AG08396 (cell line): ENCODE data around the gene KCNQ1.

ENCODE experiments used
- DNase-seq: peaks from one replicate; pipeline ENCODE4 v3.0.0; 2012; ENCODE audit warnings: low spot score, mixed read lengths

KCNQ1 gene

DNA sequence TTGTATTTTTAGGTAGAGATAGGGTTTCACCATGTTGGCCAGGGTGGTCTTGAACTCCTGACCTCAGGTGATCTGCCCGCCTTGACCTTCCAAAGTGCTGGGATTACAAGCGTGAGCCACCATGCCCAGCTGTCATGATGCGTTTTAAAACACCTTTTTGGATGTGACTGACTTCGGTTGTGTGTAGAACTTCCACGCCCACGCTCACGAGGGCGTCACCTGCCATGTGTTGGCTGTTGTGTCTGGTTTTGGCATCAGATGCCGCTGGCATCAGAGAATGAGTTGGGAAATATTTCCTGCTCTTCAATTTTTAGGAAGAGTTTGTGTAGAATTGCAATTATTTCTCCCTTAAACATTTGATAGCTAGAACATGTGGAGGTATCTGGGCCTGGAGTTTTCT, 109.1 kb downstream of the KCNQ1 start:
- no peak for DNase-seq

DNA sequence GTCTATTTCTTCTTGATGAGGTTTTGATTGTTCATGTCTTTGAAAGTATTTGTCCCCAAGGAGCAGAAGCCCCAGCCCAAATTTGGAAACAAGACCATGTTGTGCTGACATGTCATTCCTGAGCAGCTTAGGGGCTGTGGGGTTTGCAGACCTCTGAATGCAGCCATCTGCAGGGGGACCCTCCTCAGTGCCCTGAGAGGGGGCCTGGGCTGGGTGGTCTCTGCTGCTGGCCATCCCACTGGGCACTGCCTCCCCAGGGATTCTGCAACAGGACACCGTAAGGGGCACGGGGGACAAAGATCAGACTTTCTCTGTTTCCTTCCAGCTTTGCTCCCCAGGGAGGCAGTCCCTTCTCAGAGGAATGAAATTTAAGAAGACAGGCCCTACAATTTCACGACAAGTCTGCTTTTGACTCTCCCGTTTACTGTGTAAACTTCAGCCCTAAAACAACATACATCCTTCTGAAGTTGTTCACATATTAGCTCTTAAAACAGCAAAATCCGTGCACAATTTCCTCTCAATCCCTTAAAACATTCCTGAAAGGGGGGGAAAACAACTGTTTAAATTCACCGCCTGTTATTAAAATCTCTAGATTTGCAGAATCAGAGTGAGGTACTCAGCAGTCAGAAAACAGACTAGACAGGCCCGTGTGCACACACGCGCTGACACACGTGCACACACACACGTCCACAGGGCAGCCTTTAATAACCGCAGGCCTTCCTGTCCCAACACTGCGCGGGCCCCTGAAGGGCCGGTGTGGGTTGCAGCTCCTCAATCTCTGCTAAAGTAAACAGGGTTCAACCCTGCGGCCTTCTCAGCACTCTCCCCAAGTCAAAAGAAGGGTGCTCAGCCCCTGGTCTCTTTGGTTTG, 109.8 kb downstream of the KCNQ1 start:
- DNase-seq = no peak

DNA sequence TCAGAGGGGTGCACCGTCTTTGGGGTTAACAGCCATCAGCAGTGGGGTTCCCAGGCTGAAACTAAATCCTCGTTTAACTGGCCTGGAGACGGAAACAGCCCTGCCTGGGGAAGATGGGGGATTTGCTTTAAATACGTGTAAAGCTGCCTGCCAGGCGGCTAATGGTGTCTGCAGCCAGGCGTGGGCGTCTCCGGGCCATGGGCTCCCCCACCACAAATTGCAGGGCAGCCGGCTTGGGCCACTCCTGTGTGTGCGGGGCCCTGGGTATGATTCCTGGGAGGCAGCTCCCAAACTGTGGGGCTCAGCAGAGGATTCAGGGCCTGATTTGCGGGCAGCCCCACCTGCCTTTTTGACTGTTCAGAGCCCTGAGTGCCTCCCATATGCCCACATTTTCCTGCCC, 110.5 kb downstream of the KCNQ1 start:
- DNase-seq = no peak

DNA sequence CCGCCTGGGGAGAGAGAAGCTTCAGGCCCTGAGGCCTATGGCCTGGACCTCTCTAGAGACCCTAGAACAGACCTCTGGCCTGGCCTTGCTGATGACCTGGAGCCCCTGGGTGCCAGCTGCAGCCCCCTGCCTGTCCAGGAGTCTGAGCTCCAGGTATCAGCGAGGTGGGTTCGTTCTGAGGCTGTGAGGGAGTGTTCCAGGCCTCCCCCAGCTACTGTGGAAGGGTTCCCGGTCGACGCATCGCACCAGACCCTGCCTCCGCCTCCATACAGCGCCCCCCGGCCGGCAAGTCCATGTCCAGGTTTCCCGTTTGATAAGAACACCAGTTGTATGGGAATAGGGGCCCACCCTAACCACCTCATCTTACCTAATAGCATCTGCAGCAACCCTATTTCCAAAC, 111.1 kb downstream of the KCNQ1 start:
- no peak for DNase-seq

DNA sequence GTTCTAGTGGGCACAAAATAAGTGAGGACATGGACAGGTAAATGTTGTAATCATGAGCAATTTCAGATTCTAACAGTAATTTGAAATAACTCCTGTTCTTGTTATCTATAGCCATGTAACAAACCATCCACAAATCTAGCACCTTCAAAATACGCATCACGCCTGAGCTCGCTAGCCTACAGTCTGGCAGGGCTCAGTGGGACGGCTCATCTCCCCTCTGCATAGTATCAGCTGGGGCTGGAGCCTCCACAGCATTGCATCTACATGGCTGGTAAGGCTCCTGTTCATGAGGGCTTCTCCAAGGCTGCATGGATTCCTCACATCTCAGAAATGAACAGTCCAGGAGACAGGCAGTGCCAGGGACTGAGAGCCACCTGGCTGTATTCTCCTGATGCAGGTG, 112.6 kb downstream of the KCNQ1 start:
- DNase-seq = no peak

DNA sequence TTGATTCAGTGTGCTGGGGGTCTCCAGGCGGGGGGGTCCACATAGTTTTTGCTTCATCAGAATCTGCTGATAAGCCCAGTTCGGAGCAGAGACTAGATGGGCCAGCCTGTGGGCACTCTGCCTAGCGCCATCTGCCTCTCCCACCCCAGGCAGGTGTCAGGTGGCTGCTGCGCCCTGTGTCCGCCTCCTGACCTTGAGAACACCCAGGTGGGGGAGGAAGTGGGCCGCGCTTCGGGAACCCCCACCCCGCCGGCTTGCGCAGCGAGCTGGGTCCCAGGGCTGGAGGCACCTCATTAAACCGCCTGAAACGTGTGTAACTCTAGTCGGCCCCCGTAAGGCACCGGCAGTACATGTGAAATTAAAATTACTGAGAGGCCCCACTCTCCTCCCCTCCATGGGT, 113.6 kb downstream of the KCNQ1 start:
- DNase-seq = no peak

DNA sequence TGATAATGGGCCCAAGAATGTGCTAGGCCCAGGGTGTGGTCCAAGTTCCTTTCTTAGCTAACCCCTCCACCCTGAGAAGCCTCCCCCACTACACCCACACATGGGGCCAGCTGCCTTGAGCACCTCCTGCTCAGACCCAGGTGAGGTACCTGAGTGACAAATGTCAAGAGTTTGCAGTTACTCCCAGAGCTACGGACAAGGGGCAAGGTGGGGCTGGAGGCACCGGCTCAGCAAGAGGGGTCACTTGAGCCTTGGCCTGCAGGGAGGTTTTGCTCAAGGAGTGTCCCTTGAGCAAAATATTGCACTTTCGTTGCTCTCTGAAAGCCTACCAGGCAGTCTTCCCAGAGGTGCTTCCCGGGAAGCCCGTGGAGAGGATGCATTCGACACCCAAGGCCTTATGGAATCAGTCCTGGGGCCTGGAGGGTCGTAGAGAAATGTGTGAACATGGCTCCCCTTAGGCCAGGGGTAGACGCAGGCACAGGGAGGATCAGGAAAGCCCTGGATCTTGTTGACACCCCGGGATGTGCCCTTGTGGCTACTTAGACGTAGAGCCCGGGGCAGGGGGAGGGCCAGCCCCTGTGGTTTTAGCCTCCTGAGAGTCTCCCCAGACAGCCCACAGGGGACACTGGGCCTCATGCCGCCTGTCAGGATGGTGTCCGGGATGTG, 114.2 kb downstream of the KCNQ1 start:
- no peak for DNase-seq

DNA sequence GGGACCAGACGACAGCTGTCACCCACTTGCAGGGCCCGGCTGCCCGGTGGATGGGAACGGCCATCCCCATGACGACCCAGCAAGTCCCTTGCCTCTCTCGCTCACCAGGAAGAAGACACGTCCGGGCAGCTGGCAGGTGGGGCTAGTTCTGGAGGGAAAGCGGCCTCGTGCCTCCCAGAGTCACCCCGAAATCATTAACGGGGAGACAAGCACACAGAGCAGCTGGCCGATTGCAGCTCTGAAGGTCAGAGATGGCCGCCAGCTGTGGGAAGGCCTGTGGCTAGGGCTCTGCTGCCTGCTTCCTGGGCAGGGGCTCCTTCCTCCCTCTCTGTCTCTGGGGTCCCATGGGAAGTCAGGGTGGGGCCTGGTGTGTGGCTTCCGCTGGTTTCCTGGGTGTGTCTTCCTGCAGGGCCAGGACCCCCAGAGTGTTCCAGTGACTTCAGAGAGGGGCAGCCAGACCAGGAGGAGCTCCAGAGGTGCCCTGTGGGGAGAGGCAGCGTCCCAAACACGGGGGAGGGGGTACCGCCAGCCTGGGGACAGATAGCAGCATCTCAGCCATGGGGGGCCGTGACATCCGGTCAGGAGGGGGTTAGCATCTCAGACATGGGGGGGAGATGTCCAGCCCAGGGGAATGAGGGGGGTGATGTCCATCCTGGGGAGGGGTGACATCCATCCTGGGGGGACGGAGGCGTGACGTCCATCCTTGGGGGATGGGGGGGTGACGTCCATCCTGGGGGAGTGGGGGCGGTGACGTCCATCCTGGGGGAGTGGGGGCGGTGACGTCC, 114.9 kb downstream of the KCNQ1 start:
- no peak for DNase-seq

DNA sequence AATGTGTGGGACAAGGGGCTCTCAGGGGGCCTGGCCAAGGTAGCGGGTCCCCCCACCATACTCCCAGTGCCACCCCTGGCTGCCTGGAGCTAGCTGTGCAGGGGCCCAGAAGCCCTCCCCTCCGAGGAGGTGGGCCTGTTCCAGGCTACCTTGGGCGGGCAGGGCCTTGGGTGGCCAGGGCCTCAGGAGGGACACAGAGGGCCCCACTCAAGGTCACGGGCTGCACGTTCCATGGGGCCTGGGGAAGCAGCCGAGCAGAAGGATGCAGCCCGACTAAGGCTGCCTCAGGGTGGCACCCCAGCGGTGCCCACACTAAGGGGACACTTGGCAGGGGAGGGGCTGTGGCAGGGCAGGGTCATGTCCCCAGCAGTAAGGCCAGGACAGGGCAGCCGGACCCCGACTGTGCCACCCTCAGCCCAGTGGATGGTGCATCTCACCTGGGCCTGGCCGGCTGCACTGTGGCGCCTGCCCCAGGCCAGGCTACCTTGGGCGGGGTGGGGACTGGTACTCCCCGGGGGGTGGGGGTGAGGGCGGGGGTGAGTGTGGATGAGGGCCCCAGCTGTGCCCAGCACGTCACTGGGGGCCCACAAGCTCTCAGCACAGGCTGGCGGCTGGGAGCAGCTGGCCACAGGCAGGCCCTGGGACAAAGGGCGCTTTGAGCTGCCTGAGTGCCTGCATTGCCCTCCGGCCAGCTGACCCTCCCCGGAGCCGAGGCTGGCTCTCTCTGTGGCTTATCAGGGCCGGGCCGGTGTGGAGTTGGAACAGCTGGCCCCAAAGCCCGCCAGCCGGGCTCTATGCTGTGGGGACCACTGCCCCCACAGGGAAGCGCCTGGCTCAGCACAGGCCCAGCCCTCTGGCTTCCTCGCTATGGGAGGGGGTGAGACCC, 117.1 kb downstream of the KCNQ1 start:
- no peak for DNase-seq

DNA sequence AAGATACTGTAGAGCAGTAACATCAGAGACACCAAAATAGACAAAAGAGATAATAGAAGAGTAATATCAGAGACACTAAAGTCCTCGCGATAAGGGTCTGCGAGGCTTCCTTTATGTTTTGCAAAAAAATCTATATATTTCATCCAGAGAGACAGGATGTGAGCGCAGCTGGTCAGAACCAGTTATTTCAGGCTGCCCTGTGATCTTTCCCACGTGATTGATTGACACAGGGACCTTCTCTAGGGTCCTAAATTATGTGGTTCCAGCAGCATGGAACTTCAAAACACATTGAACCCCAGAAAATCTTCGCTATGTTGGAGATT, 118.0 kb downstream of the KCNQ1 start:
- no peak for DNase-seq

DNA sequence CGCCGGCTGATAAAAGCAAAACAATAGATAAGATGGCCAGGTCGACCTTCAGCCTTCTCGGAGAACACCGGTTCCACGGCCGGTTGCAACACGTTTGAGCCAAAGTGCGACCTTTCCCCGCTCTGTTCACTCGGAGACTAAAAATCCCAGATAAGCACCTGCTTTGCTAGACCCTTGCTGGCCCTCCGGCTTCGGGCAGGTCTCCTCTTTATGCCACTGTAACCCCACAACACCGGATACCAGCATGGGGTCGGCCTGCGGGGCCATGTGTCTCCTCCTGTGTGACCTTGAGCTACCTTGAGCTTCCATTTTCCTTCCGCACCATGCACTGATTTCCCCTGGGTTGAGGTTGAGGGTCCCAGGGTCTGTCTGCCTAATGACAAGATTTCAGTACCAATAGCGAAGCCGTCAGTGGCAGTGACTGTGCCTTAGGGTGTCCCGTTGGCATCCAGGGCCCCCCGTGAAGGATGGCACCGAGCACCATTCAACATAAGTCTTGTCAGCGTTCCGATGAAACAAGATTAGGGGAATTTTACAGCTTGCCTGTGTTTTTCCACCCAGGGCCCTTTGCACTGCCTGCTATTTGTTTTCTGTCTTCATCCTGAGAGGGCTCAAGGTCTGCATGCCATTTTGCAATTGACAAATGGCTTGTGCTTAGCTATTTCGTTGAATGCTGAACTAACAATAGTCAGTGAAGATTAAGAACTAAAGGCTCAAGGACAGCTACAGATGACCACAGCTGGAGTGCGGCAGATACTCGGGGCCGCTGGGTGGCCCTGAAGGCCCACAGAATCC, 118.6 kb downstream of the KCNQ1 start:
- no peak for DNase-seq

DNA sequence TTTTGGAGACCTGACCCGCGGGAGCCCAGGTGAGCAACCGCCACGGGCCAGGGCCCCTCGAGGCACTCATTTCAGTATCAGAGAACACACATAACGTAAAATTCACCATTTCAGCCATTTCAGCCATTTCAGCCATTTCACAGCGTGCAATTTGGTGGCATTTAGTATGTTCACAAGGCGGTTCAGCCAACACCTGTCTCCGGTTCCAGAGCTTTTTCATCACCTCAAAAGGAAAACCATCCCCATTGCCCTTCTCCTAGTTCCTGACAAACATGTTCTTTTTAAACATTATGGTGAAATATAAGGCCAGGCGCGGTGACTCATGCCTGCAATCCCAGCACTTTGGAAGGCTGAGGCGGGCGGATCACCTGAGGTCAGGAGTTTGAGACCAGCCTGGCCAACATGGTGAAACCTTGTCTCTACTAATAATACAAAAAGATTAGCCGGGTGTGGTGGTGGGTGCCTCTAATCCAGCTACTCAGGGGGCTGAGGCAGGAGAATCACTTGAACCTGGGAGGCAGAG, 119.3 kb downstream of the KCNQ1 start:
- no peak for DNase-seq

DNA sequence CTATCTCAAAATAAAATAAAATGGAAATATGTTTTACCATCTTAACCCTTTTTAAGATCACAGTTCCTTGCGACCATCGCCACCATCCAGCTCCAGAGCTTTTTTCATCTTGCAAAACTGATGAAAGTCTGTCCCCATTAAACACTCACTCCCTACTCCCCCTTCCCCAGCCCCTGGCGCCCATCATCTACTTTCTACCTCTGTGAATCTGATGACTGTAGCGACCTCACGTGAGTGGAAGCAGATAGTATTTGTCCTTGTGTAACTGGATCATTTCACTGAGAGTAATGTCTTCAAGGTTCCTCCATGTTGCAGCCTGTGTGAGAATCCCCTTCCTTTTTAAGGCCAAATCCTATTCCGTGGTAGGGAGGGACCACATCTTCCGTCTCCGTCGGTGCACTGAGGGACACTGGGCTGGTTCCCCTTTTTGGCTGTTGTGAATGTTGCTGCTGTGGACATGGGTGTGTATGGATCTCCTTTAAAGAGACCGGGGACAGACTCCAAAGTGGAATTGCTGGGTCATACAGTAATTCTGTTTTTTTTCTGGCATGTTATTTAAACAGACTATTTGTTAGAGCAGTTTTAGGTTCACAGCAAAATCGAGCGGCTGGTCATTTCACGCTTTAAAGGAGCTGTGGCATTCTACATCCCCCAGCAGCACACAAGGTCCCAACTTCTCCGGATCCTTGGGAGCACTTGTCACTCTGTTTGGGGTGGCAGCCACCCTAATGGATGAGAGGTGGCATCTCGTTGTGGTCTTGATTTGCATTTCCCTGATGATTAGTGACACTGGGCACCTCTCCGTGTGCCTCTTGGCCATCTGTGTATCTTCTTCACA, 120.0 kb downstream of the KCNQ1 start:
- DNase-seq = no peak

DNA sequence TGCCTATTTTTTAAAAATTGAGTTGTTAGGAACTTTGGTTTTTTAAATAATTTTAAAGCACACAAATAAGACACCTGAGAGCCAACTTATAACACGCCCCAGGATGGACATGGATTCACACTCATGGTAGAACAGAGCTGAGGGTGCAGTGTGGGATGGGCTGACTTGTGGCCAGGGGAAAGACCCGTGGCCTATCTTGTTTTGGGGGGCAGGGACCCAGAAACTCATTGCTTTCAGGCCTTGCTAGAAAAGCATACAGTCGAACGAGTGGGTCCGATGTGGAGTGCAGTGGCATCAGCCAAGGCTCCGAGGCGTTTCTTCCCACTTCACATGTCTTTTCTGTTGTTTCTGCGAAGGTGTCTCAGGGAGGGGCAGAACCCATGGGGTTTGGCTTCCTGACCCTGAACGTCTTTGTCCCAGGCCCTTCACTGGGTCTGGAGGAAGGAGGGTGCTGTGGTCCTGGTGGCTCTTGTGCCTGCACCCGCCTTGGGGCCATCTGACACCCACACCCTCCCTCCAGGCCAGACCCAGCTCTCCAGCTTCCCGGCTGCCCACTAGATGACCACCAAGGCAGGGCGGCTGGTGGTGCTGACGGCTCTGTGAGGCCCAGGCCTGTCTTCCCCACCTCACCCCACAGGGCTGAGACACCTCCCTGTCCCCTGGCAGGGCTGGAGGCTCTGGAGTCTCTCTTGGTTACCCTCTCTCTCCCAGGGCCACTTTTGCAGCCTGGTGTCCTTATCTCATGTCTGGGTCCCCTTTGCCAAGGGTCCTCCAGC, 120.8 kb downstream of the KCNQ1 start:
- DNase-seq = no peak

DNA sequence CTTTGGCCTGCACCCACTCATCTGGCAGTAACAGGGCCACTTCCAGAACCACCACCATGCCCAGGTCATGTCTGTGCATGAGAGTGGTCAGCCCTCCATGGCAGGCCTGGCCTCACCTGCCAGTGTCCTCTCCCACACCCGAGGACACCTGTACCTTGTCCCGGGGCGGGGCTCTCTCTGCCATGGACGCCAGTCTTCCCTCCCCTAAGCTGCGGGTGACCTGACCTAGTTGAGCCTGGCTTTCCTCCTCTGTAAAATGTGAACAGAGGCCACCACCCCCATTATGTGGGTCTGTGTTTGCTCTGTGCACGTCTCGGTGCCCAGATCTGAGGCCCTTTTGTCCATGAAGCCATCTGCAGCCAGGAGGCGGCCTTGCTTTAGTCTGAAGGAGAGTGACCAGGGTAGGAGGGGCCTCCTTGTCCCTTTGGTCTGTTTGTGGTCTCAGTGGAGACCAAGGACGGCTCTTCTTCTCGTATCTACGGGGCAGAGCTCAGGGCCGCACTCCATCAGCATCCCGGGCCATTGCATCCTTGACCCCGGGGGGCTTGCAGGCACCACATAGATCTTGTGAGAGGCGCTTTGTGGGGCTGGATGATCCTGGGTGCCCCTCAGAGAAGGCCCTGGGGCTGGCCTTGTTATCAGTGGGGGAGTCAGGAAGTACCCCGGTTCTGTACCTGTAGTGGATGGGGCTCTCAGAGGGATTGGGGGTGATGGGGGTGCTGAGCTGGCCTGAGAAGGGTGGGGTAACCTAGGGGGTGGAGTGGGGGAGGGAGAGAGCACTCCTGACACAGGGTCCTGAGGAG, 121.6 kb downstream of the KCNQ1 start:
- DNase-seq = no peak

DNA sequence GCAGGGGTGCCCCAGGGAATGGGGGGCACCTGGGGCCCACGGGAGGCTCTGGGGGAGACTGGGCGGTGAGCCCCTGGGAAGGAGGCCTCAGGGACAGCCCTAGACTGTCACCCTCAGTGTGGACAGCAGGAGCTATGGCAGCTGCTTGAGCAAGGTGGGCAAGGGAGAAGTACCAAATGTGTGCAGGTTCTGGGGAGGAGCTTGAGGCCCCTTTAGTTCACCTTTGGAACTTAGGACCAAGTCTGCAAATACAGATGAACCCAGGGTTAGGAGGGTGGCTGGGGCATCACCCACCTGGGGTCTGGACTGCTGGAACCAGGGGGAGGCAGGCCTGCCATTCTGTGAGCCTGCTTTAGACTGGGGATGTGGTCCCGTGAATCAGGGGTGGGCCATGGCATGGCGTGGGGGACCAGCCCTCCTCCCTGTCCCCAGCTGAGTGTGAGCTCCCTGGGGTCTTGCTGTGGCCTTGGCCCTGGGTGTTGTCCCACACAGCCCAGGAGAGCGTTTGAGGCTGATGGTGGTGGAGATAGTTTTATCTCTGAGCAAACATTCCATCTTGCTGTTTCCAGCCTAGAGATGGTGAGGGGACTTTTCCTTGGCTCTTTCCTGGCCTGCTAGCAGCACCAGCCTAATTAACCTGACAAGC, 122.3 kb downstream of the KCNQ1 start:
- no peak for DNase-seq

DNA sequence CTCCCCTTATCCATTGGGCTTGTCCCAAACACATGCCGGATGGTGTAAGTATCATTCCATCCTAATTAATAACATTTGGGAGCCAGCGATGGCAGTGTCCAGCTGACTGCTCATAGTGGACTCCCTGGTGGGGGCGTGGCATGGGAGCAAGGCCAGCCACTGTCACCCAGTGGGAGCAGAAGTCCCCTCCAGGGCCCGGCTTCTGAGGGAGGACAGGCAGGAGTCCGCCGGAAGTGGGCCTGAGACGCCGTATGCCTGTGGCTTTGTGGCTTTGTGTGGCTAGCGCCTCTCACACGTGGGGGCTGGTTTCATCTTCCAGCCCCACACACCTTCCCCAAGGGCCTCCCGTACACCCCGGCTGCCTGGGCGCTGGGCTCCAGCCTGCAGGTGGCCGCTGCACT, 124.5 kb downstream of the KCNQ1 start:
- no peak for DNase-seq

DNA sequence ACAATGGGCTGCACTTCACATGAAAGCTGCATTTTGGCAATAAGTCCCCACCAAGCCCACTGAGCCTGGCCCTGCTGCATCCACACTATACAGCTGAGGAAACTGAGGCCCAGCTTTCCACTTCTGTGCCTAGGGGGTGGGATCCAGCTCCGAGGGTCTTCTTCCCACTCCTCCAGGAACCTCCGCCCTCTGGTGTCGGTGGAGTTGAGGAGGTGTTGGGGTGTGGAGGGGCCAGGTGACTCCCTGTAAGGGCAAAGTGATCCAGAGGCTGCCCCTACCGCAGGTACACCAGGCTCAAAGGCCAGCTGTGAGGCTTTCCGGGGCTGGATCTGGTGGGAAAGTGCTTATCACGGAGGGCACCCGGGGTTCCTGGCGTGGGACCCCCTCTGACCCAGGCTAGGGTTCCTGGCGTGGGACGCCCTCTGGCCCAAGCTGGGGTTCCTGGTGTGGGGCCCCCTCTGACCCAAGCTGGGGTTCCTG, 125.0 kb downstream of the KCNQ1 start:
- no peak for DNase-seq
